ENCODE data around the gene ANXA8.

Gene ANXA8

DNA sequence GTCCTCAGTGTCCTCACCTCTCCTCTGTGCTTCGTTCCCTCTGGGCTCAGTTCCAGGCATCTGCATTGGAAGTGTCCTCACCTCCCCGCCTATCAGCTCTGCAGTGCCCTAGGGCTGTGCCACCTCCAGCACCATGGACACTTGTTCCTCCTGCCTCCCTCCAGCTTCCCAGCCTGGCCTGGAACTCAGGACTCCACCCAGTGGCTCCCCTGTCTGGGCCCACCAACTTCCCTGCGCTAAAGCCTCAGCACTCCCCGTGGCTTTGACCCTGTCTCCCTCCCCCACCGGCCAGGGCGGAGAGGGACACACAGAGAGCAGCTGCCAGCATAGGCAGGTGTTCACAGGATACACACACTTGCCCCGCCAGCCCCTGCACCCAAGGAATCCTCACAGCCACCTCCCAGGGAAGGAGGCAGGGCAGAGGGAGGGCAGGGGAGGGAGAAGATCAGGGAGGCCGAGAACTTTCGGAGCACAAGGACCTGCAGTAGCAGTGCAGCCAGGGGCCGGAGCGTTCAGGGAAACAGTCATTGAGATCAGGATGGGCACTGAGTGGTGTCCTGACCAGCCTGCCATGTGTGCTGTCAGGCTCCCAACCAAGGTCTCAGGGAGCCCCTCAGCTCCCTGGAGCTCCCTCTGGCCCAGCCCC, 31.3 kb downstream of the ANXA8 start:
- Histone ChIP-seq H3K27me3 (ENCODE audit: insufficient read depth, low read length) (no peaks in the 10 kb centered on the region), H3K27ac (ENCODE audit: low read depth, low read length) (no peak overlapping the region), H3K4me1 (ENCODE audit: insufficient read depth, low read length) (peaks cover 8% of the 10 kb centered on the region; the same call in 1 of the 2 replicates), H3K9ac (ENCODE audit: low read depth, low read length) (no peak overlapping the region), H3K4me3 (ENCODE audit: low read length) (no peak overlapping the region), H3K36me3 (ENCODE audit: insufficient read depth, low read length) (no peaks in the 10 kb centered on the region), H3K9me3 (ENCODE audit: insufficient read depth, low read depth, low read length) (no peaks in the 10 kb centered on the region)
- WGBS: 61% methylated on average over 10 of the region's 11 CpGs

GRCh38 chr10:47451998-47452494, 31.9 kb downstream of the ANXA8 start:
- WGBS: 88% methylated on average over 7 of the region's 7 CpGs
- H3K9ac ChIP-seq (ENCODE audit: low read depth, low read length): no peak overlapping the region
- no peak overlapping the region for H3K4me3 ChIP-seq (ENCODE audit: low read length)
- H3K36me3 ChIP-seq (ENCODE audit: insufficient read depth, low read length): no peaks in the 10 kb centered on the region
- peaks cover 8% of the 10 kb centered on the region; the same call in 1 of the 2 replicates for H3K4me1 ChIP-seq (ENCODE audit: insufficient read depth, low read length)
- no peak overlapping the region for H3K27ac ChIP-seq (ENCODE audit: low read depth, low read length)
- no peaks in the 10 kb centered on the region for H3K27me3 ChIP-seq (ENCODE audit: insufficient read depth, low read length)
- no peaks in the 10 kb centered on the region for H3K9me3 ChIP-seq (ENCODE audit: insufficient read depth, low read depth, low read length)

GRCh38 chr10:47451273-47451997, 32.5 kb downstream of the ANXA8 start:
- peaks cover 8% of the 10 kb centered on the region; the same call in 1 of the 2 replicates for H3K4me1 ChIP-seq (ENCODE audit: insufficient read depth, low read length)
- H3K27me3 ChIP-seq (ENCODE audit: insufficient read depth, low read length): no peaks in the 10 kb centered on the region
- H3K9ac ChIP-seq (ENCODE audit: low read depth, low read length): no peak overlapping the region
- 91% methylated on average over 13 of the region's 13 CpGs for WGBS
- H3K36me3 ChIP-seq (ENCODE audit: insufficient read depth, low read length): no peaks in the 10 kb centered on the region
- H3K27ac ChIP-seq (ENCODE audit: low read depth, low read length): no peak overlapping the region
- no peak overlapping the region for H3K4me3 ChIP-seq (ENCODE audit: low read length)
- H3K9me3 ChIP-seq (ENCODE audit: insufficient read depth, low read depth, low read length): no peaks in the 10 kb centered on the region

DNA sequence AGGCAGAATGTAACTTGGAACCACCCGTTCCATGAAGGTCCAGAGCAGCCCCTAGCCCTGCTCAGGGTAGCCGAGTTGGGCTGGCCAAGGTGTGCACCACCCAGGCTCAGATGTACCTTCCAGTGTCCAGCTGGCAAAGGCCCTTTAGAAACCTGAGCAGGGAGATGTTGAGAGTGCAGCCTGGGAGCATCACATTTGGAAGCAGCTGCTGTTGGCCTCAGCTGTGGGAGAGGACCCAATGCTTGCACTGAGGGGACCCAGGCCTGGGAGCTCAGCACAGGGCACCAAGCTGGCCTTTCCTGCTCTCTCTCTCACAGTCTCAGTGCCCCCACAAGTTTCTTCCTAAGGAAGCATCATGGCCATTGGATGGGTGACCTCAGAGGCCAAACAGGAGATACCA, 33.5 kb downstream of the ANXA8 start:
- Histone ChIP-seq H3K27me3 (ENCODE audit: insufficient read depth, low read length) (no peaks in the 10 kb centered on the region), H3K4me1 (ENCODE audit: insufficient read depth, low read length) (peaks cover 8% of the 10 kb centered on the region; the same call in 1 of the 2 replicates), H3K4me3 (ENCODE audit: low read length) (no peak overlapping the region), H3K9ac (ENCODE audit: low read depth, low read length) (no peak overlapping the region), H3K36me3 (ENCODE audit: insufficient read depth, low read length) (no peaks in the 10 kb centered on the region), H3K27ac (ENCODE audit: low read depth, low read length) (no peak overlapping the region), H3K9me3 (ENCODE audit: insufficient read depth, low read depth, low read length) (0 out of 2 replicates have a peak, but pooled peaks cover 6% of the 10 kb centered on the region)
- WGBS: 90% methylated on average over 2 of the region's 2 CpGs

GRCh38 chr10:47449979-47450378, 33.9 kb downstream of the ANXA8 start:
- Histone ChIP-seq H3K9ac (ENCODE audit: low read depth, low read length) (no peak overlapping the region), H3K27me3 (ENCODE audit: insufficient read depth, low read length) (no peaks in the 10 kb centered on the region)
- WGBS: 86% methylated on average over 10 of the region's 10 CpGs

GRCh38 chr10:47449102-47449978, 34.6 kb downstream of the ANXA8 start:
- H3K9me3 ChIP-seq (ENCODE audit: insufficient read depth, low read depth, low read length): 0 out of 2 replicates have a peak, but pooled peaks cover 8% of the 10 kb centered on the region
- no peak overlapping the region for H3K27ac ChIP-seq (ENCODE audit: low read depth, low read length)
- H3K36me3 ChIP-seq (ENCODE audit: insufficient read depth, low read length): no peaks in the 10 kb centered on the region
- H3K4me3 ChIP-seq (ENCODE audit: low read length): no peak overlapping the region
- no peaks in the 10 kb centered on the region for H3K27me3 ChIP-seq (ENCODE audit: insufficient read depth, low read length)
- H3K9ac ChIP-seq (ENCODE audit: low read depth, low read length): no peak overlapping the region
- WGBS: 85% methylated on average over 9 of the region's 9 CpGs
- peaks cover 8% of the 10 kb centered on the region; the same call in 1 of the 2 replicates for H3K4me1 ChIP-seq (ENCODE audit: insufficient read depth, low read length)

More at GRCh38 chr10:47449979-47450378, 33.9 kb downstream of the ANXA8 start:
- H3K27ac ChIP-seq (ENCODE audit: low read depth, low read length): no peak overlapping the region
- no peak overlapping the region for H3K4me3 ChIP-seq (ENCODE audit: low read length)
- H3K9me3 ChIP-seq (ENCODE audit: insufficient read depth, low read depth, low read length): 0 out of 2 replicates have a peak, but pooled peaks cover 8% of the 10 kb centered on the region
- peaks cover 8% of the 10 kb centered on the region; the same call in 1 of the 2 replicates for H3K4me1 ChIP-seq (ENCODE audit: insufficient read depth, low read length)
- no peaks in the 10 kb centered on the region for H3K36me3 ChIP-seq (ENCODE audit: insufficient read depth, low read length)

DNA sequence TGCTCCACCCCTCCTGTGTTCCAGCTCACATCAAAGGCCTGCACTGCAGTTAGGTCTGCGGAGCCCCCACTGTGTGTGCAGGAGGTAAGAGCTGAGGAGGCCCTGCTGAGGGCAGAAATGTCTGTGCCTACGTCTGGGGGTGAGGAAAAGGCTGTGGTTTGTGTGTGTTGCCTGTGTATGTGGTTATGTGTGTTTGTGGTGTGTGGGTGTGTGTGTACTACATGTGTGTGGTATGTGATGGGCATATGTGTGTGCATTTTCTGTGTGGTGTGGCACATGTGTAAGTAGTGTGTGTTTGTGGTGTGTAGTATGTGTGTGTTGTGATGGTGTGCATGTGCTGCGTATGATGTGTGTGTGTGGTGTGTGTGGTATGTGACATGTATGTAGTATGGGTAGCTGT, 36.2 kb downstream of the ANXA8 start:
- Histone ChIP-seq H3K9ac (ENCODE audit: low read depth, low read length) (no peak overlapping the region), H3K27ac (ENCODE audit: low read depth, low read length) (no peak overlapping the region), H3K27me3 (ENCODE audit: insufficient read depth, low read length) (no peaks in the 10 kb centered on the region), H3K36me3 (ENCODE audit: insufficient read depth, low read length) (no peaks in the 10 kb centered on the region), H3K9me3 (ENCODE audit: insufficient read depth, low read depth, low read length) (0 out of 2 replicates have a peak, but pooled peaks cover 8% of the 10 kb centered on the region), H3K4me3 (ENCODE audit: low read length) (no peak overlapping the region), H3K4me1 (ENCODE audit: insufficient read depth, low read length) (peaks cover 7% of the 10 kb centered on the region; the same call in 1 of the 2 replicates)
- 78% methylated on average over 3 of the region's 3 CpGs for WGBS

DNA sequence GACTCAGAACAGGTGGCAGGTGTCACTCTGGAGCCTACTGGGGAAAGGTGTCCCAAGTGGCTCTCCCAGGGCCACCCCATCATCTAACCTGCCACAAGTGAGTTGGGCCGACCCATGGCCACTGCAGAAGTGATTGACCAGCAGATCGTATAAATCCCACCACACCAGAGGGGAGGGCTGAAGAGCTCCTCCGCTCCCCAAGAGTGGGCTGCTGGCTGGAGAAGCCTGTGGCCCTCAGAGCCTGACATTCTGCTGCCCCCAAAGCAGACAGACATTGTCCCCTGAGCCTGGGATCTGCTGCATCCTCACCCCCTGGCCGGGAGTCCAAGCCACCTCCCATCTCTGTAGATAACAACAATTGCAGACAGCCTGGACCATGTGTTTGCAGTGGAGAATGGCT, 36.7 kb downstream of the ANXA8 start:
- no peak overlapping the region for H3K4me3 ChIP-seq (ENCODE audit: low read length)
- H3K9me3 ChIP-seq (ENCODE audit: insufficient read depth, low read depth, low read length): 0 out of 2 replicates have a peak, but pooled peaks cover 8% of the 10 kb centered on the region
- H3K36me3 ChIP-seq (ENCODE audit: insufficient read depth, low read length): no peaks in the 10 kb centered on the region
- no peaks in the 10 kb centered on the region for H3K27me3 ChIP-seq (ENCODE audit: insufficient read depth, low read length)
- H3K9ac ChIP-seq (ENCODE audit: low read depth, low read length): no peak overlapping the region
- no peak overlapping the region for H3K27ac ChIP-seq (ENCODE audit: low read depth, low read length)
- WGBS: 100% methylated on average over 4 of the region's 4 CpGs
- 0 out of 2 replicates have a peak, but pooled peaks cover 3% of the 10 kb centered on the region for H3K4me1 ChIP-seq (ENCODE audit: insufficient read depth, low read length)

DNA sequence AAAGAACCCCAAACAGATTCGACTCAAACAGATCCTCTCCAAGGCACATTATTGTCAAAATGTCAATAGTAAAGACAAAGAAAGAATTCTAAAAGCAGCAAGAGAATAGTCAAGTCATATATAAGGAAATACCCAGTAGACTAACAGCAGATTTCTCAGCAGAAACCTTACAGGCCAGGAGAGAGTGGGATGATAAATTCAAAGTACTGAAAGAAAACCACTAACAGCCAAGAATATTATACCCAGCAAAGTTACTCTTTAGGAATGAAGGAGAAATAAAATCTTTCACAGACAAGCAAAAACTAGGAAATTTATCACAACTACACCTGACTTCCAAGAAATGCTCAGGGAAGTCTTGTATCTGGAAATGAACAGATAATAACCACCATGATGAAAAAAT, 38.2 kb downstream of the ANXA8 start:
- Histone ChIP-seq H3K27me3 (ENCODE audit: insufficient read depth, low read length) (no peaks in the 10 kb centered on the region), H3K9me3 (ENCODE audit: insufficient read depth, low read depth, low read length) (0 out of 2 replicates have a peak, but pooled peaks cover 8% of the 10 kb centered on the region), H3K27ac (ENCODE audit: low read depth, low read length) (no peak overlapping the region), H3K36me3 (ENCODE audit: insufficient read depth, low read length) (no peaks in the 10 kb centered on the region), H3K4me1 (ENCODE audit: insufficient read depth, low read length) (no peaks in the 10 kb centered on the region), H3K9ac (ENCODE audit: low read depth, low read length) (no peak overlapping the region), H3K4me3 (ENCODE audit: low read length) (no peak overlapping the region)
- no CpG with 5 or more reads among the region's 1 CpG for WGBS

DNA sequence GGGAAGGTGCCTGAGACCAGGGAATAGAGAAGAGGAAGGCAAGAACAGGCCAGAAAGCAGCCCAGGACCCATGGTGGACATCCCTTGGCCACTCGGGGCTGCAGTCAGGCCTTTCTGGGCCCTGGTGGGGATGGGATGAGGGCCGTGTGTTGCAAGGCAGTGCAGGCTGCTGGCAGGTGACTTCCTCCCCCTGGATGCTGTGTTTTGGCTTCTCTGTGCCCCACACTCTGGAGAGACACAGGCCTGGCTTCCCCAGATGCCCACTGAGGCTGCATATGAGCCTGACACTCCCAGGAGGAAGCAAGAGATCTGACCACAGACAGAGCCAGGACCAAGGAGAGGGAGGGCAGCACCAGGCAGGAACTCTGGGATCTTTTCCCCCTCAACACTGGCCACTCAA, 39.9 kb downstream of the ANXA8 start:
- Histone ChIP-seq H3K9me3 (ENCODE audit: insufficient read depth, low read depth, low read length) (0 out of 2 replicates have a peak, but pooled peaks cover 8% of the 10 kb centered on the region), H3K27me3 (ENCODE audit: insufficient read depth, low read length) (no peaks in the 10 kb centered on the region), H3K9ac (ENCODE audit: low read depth, low read length) (no peak overlapping the region), H3K36me3 (ENCODE audit: insufficient read depth, low read length) (no peaks in the 10 kb centered on the region), H3K27ac (ENCODE audit: low read depth, low read length) (no peak overlapping the region), H3K4me1 (ENCODE audit: insufficient read depth, low read length) (no peaks in the 10 kb centered on the region), H3K4me3 (ENCODE audit: low read length) (no peak overlapping the region)
- WGBS: 82% methylated on average over 2 of the region's 2 CpGs
